NCI-H2196 (cell line): ENCODE results near the gene GABBR1.

Experiments
- DNase-seq: peaks from one replicate; lab custom pipeline; 2025; ENCODE audit not compliant: unreplicated experiment; lab: John Stamatoyannopoulos, UW

GABBR1 gene

GRCh38 chr6:29624520-29624961 is 8.4 kb downstream of the GABBR1 start:
- no peak for DNase-seq

- DNase-seq = no peak
These were observed 12.4 kb downstream of the GABBR1 start for GRCh38 chr6:29620630-29621029.

GRCh38 chr6:29619578-29620160 is 13.3 kb downstream of the GABBR1 start:
- DNase-seq = no peak

- no peak for DNase-seq
These were observed 15.0 kb downstream of the GABBR1 start for GRCh38 chr6:29617782-29618554.

GRCh38 chr6:29611426-29611825 is 21.6 kb downstream of the GABBR1 start:
- no peak for DNase-seq

GRCh38 chr6:29610540-29610939 is 22.4 kb downstream of the GABBR1 start:
- no peak for DNase-seq

- no peak for DNase-seq
These were observed 24.9 kb downstream of the GABBR1 start for GRCh38 chr6:29608131-29608530.

- no peak for DNase-seq
These were observed 29.1 kb downstream of the GABBR1 start for GRCh38 chr6:29603930-29604329.

GRCh38 chr6:29603456-29603855 is 29.5 kb downstream of the GABBR1 start:
- no peak for DNase-seq

- peak; percentile 45 for DNase-seq
These were observed 30.2 kb downstream of the GABBR1 start for GRCh38 chr6:29602564-29603361.

- DNase-seq = no peak
These were observed 34.7 kb downstream of the GABBR1 start for GRCh38 chr6:29598172-29598747.

- no peak for DNase-seq
These were observed 35.8 kb downstream of the GABBR1 start for GRCh38 chr6:29597184-29597583.

GRCh38 chr6:29596381-29596900 is 36.5 kb downstream of the GABBR1 start:
- no peak for DNase-seq

- no peak for DNase-seq
These were observed 39.7 kb downstream of the GABBR1 start for GRCh38 chr6:29593199-29593855.

GRCh38 chr6:29591677-29592076 is 41.3 kb downstream of the GABBR1 start:
- no peak for DNase-seq

- no peak for DNase-seq
These were observed 42.7 kb downstream of the GABBR1 start for GRCh38 chr6:29590218-29590808.

- peak; percentile 51 for DNase-seq
These were observed 43.4 kb downstream of the GABBR1 start for GRCh38 chr6:29589423-29590048.

- no peak for DNase-seq
These were observed 48.2 kb downstream of the GABBR1 start, which contains the start of gene OR2H2 for GRCh38 chr6:29584821-29585220. Gene OR2H2 (plus strand): TSS chr6:29585121. CDS start chr6:29587945, 2,824 bp downstream.

GRCh38 chr6:29577544-29577943 is 55.4 kb downstream of the GABBR1 start:
- DNase-seq = no peak

- DNase-seq = no peak
These were observed 56.9 kb downstream of the GABBR1 start for GRCh38 chr6:29576056-29576455.
